NCI-H146 (cell line): ENCODE results near the gene PLBD2.
A peak's percentile ranks its signal among the peaks of the same experiment; 100 is the strongest.

Source experiments
- DNase-seq: peaks from one replicate; lab custom pipeline; 2025; lab: John Stamatoyannopoulos, UW

The PLBD2 gene

DNA sequence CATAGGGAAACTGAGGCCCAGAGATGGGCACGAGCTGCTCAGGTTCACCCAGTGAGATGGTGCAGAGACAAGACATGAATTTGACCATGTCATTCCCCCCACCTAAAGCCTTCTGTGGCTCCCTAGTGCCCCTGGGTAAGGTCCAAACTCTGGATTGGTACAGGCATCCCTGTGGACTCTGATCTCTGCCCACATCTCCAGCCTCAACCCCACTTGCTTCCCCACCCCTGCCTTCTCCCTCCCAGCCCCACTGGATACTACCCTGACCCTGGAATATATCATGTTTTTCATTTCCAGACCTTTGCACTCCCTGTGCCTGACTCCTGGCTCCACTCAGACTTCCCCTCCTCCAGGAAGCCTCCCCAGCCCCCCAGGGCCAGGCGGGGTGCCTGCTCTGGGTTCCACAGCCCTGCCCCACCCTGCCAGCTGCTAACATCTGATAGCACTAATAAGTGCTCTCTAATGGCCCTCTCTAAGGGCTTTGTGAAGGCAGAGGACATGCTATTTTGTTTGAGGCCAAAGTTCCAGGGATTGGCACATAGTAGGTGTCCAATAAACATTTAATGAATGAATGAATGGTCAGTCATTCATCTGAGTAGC, 62.7 kb downstream of the PLBD2 start:
- DNase-seq: no peak

- peak; percentile 66 for DNase-seq
Observed at GRCh38 chr12:113422030-113422885, 63.9 kb downstream of the PLBD2 start, which contains the start of gene SDSL. Gene SDSL, plus strand, starts transcription at chr12:113422380. Its CDS starts 5,603 bp downstream, at chr12:113427983.

- DNase-seq: no peak
Observed at GRCh38 chr12:113422886-113423669, 64.7 kb downstream of the PLBD2 start.

DNA sequence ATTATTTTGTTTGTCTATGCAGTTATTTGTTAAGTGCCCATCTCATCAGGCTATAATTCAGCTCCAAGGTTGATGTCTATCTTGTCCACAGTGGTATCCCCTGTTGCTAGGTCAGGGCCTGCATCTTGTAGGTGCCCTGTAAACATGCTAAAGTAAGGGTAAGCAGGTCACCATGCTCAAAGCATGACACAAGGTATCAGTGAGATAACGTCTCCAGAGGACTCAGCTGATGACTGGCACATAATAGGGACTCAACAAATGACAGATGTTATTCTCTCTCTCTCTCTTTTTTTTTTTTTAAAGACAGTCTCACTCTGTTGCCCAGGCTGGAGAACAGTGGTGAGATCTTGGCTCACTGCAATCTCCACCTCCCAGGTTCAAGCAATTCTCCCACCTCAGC, 66.1 kb downstream of the PLBD2 start:
- no peak for DNase-seq

DNA sequence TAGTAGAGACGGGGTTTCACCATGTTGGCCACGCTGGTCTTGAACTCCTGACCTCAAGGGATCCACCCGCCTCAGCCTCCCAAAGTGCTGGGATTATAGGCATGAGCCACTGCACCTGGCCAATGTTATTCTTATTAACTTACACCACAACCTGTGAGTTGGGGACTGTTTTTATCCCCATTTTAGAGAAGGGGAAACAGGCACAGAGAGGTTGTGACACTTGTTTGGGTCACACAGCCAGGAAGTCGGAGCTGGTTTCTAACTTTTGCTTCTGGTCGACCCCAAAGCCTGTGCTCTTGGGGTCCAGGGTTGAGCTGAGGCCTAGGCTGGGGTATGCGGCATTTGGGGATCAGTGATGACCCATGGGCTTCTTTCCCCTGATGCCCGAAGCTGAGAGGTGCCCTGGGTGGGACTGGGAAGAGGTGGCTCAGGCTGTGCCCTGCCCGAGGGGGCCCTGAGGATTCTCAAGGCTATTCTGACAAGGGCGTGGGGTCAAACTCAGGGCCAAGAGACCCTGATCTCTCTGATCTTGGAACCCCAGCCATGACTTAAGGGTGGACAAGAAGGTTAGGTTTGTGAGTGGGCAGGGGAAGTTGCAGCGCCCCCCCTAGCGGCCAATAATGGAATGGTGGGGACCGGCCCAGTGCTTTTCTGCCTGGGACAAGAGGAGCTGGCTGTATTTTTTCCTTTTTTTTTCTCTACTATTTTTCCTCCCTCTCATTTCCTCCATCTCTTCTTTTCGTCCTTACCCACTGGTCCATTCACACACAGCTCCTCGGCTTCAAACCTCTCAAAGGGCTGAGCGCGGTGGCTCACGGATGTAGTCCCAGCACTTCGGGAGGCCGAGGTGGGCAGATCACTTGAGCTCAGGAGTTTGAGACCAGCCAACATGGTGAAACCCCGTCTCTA, 66.8 kb downstream of the PLBD2 start:
- peak; percentile 16 for DNase-seq

DNA sequence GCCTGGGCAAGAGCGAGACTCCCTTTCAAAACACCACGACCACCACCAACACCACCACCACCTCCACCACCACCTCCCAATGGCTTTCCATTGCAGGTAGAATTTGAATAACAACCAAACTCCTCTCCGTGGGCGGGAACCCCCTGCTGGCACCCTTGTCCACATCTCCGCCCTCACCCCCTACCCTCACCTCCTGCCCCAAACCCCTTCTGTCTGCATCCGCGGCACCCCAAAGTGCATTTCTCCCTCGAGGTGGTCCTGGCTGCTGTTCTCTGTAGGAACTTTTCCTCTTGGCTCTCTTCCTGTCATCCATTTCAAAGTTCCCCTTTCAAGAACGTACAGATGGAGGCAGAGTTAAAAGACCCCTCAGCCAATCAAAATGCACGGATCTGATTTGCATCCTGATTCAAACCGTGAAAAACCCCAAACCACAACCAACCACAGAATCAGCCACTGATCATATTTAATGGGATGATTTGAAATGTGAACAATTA, 67.6 kb downstream of the PLBD2 start:
- no peak for DNase-seq

GRCh38 chr12:113427882-113428281, 69.5 kb downstream of the PLBD2 start:
- DNase-seq: no peak

DNA sequence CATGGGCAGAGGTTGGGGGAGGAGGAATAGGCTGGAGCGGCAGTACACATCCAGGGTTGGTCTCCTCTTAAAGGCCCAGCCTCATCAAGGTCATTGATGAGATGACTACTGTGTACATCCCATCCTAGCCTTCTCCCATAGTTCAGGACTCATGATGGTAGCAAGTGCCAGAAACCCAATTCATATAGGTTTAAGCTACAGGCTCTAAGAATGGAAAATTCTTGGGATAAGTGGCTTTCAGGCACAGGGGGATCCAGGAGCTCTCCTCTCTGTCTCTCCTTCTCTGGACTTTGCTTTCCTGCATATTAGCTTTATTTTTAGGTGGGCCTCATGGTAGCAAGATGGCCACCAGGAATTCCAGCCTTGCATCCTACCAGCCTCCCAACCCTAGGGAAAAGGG, 70.1 kb downstream of the PLBD2 start:
- no peak for DNase-seq

DNA sequence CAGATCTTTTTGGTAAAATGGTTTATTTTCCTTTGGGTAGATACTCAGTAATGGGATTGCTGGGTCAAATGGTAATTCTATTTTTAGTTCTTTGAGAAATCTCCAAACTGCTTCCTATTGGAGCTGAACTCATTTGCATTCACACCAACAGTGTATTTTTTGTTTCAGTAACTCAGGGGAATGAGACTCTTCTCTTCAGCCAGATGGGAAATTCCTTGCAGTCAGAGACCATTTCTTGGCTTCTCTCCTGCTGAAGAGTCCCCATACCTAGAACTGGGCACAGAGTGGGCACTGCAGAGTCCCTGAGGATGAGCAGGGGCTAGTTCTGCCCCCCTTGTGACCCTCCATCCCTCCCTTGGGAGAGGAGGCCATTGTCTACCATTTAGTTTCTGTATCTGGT, 74.6 kb downstream of the PLBD2 start:
- DNase-seq: no peak

GRCh38 chr12:113435367-113435766, 77.0 kb downstream of the PLBD2 start:
- no peak for DNase-seq

DNA sequence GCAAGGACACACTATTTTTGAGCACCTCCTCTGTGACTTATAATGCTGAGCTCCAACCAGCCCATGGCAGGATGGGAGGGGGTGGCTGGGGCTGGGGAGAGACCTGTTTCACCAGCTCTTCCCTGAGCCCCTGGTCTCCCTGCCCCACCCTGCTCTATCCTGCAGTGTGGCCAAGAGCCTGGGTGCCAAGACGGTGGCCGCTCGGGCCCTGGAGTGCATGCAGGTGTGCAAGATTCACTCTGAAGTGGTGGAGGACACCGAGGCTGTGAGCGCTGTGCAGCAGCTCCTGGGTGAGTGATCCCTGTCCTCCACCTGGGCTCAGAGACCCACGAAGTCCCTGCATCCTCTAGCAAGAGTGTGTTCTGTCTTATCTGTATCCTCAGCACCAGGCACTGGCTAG, 78.2 kb downstream of the PLBD2 start:
- no peak for DNase-seq

DNA sequence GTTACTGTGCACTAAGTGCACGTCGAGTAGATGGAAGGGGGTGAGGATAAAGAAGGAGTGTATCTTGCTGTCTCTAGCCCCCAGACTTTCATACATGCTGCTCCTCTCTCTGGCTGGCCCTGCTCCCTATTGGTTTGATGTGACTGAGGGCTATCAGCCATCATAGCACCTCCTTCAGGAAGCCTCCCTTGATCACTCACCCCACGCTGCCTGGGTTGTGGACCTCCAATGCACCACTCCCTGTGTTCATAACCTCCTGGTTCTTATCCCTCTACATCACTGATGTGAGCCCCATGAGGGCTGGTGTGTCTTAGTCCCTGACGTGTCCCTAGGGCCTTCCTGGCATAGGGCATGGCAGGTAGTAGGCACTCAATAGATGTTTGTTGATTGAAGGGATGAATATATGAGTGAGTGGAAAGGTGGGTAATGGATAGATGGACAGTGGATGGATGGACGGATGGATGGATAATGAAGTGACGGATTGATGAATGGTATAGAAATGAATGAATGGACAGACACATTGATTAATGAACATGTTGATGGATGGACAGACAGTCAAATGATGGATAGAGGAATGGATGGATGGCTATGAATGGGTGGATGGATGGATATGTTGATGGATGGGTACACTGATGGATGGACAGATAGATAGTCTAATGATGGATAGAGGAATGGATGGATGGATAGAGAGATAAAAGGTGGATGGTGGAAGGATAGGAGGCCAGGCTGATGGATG, 78.8 kb downstream of the PLBD2 start:
- DNase-seq: no peak

DNA sequence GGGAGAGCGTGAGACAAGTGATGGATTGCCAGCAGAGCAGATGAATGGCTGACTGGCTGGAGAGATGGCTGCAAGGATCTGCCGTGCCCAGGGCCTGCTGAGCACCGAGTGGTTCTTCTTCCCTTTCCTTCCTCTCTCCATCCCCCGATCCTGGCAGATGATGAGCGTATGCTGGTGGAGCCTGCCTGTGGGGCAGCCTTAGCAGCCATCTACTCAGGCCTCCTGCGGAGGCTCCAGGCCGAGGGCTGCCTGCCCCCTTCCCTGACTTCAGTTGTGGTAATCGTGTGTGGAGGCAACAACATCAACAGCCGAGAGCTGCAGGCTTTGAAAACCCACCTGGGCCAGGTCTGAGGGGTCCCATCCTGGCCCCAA, 79.3 kb downstream of the PLBD2 start:
- no peak for DNase-seq

DNA sequence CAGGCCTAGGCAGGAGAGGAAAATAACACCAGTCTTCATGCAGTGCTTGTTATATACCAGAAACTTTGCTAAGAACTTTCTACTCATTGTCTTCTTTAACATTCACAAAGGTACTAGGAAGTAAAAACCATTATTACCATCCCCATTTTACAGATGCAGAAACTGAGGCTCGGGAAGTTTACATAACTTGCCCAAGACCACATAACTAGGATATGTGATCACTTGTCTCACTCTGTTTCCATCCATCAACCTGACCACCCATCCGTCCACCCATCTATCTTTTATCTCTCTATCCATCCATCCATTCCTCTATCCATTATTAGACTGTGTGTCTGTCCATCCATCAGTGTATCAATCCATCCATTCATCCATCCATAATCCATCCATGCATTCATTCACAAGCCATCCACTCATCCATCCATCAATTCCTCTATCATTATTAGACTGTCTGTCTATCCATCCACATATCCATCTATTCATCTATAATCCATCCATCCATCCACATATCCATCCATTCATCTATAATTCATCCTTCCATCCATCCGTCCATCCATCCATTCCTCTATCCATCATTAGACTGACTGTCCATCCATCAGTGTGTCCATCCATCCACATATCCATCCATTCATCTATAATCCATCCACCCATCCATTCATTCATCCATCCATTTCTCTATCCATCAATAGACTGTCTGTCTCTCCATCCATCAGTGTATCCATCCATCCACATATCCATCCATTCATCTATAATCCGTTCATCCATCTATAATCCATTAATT, 80.3 kb downstream of the PLBD2 start:
- DNase-seq: no peak

GRCh38 chr12:113439301-113439597, 80.9 kb downstream of the PLBD2 start:
- DNase-seq: no peak

DNA sequence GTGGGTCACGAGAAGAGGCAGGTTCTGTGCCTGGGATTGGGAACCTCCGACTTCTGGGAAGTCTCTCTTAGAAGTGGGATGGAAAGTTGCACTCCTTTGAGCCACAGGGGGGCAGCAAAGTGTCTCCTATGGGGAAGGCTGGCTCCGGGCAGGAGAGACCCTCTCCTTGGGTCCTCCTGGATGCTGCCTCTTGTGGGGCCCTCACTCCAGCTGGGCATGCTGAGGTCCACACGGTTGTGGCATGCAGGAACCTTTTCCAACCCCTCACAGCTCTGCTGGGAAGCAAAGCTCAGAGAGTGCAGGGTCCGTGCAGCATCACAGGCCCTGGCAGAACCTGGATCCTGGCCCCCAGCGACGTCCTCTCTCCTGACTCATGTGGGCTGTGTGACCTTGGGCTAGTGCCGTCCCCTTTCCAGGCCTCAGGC, 81.2 kb downstream of the PLBD2 start:
- peak; percentile 62 for DNase-seq

GRCh38 chr12:113440336-113440735, 81.9 kb downstream of the PLBD2 start:
- DNase-seq: no peak
